Measurements from ENCODE around the gene PTPN5. TPM values are rescaled to one million over a fixed set of nuclear protein-coding genes. Genes with fewer than 3 reads are reported as not detected.
"Not testable (repeated sequence)": the region's sequence is repeated elsewhere in the genome, so short reads cannot be mapped to it uniquely, and the experiment has no call there.

Gene PTPN5
- 1 to 10 TPM in 3 of 7 donors, under 1 TPM in 4; 0.43 to 9.5 (median 0.68) TPM for total RNA-seq
- 1 to 10 TPM; 1.5 to 2.7 TPM for polyA plus RNA-seq
- long read RNA-seq, donor 1, partial matches to known transcripts, result 1 of 5 reads
- long read RNA-seq, donor 1, other reads (novel, unspliced or antisense), result 1 of 5 reads
- long read RNA-seq, donor 2, result 0 reads
- long read RNA-seq, donor 3, partial matches to known transcripts, result 1 of 8 reads
- long read RNA-seq, donor 3, other reads (novel, unspliced or antisense), result 5 of 8 reads

GRCh38 chr11:18791207-18791968, at the start of gene PTPN5:
TSS of gene PTPN5 (minus strand) at chr11:18791798. CDS start at chr11:18771958, 19,840 bp downstream.
- Histone ChIP-seq H3K4me1 (ENCODE audit: insufficient read depth) (peaks cover 3% of the 10 kb centered on the region), H3K36me3 (no peaks in the 10 kb centered on the region), H3K9me3 (no peaks in the 10 kb centered on the region), H3K27ac (no peak within 1 kb of the TSS), H3K4me3 (no peak within 1 kb of the TSS), H3K27me3 (no peaks in the 10 kb centered on the region)
- intact Hi-C loops (cut with DNase I), result no loop called here
- WGBS, 3 donors, result 0 to 1% (median 1%) methylated on average over 33 to 94 of the region's 94 CpGs
- no peak for TF ChIP-seq EP300 (IDR thresholded peaks at IDR 0.05)
- no peak for TF ChIP-seq CTCF (IDR thresholded peaks at IDR 0.05)
- no peak for TF ChIP-seq POLR2A (IDR thresholded peaks at IDR 0.05)
- DNase-seq, result no peak

- no peaks in the 10 kb centered on the region for H3K36me3 ChIP-seq
- no peak for DNase-seq
- intact Hi-C loops (cut with DNase I), result no loop called here
- H3K27ac ChIP-seq, result no peak overlapping the region
- no peak overlapping the region for H3K4me3 ChIP-seq
- H3K4me1 ChIP-seq (ENCODE audit: insufficient read depth), result no peaks in the 10 kb centered on the region
- no peaks in the 10 kb centered on the region for H3K27me3 ChIP-seq
- H3K9me3 ChIP-seq, result no peaks in the 10 kb centered on the region
- TF ChIP-seq CTCF (IDR thresholded peaks at IDR 0.05) (no peak), POLR2A (IDR thresholded peaks at IDR 0.05) (no peak), EP300 (IDR thresholded peaks at IDR 0.05) (no peak)
- 40 to 72% (median 42%) methylated on average over 2 of the region's 2 CpGs for WGBS, 3 donors
These were observed 44.8 kb upstream of the PTPN5 start for GRCh38 chr11:18836417-18836816.

- H3K4me3 ChIP-seq, result no peak overlapping the region
These were observed 43.3 kb upstream of the PTPN5 start for GRCh38 chr11:18834754-18835466.

GRCh38 chr11:18820160-18820559, 28.6 kb upstream of the PTPN5 start:
- H3K4me3 ChIP-seq; DNase-seq; H3K9me3 ChIP-seq; H3K27me3 ChIP-seq; H3K4me1 ChIP-seq (ENCODE audit: insufficient read depth); H3K27ac ChIP-seq; H3K36me3 ChIP-seq; intact Hi-C loops (cut with DNase I): not testable (repeated sequence)
- WGBS, 3 donors, result 13 to 20% (median 15%) methylated on average over 1 of the region's 1 CpG

More at GRCh38 chr11:18834754-18835466, 43.3 kb upstream of the PTPN5 start:
- no peak for TF ChIP-seq CTCF (IDR thresholded peaks at IDR 0.05)
- no peak for TF ChIP-seq POLR2A (IDR thresholded peaks at IDR 0.05)
- TF ChIP-seq EP300 (IDR thresholded peaks at IDR 0.05), result no peak
- H3K36me3 ChIP-seq, result no peaks in the 10 kb centered on the region
- no peaks in the 10 kb centered on the region for H3K4me1 ChIP-seq (ENCODE audit: insufficient read depth)
- no peaks in the 10 kb centered on the region for H3K27me3 ChIP-seq
- no peak for DNase-seq
- no peak overlapping the region for H3K27ac ChIP-seq
- no peaks in the 10 kb centered on the region for H3K9me3 ChIP-seq
- intact Hi-C loops (cut with DNase I), result no loop called here
- WGBS, 3 donors, result 57 to 74% (median 57%) methylated on average over 5 of the region's 5 CpGs

All from ovary (tissue), 10 donors.